Activated T-helper 1 cell treated with anti-CD3 and anti-CD28 coated beads, Interleukin-12 subunit alpha, Interleukin-12 subunit beta, Interleukin-2, Interleukin-4 antibody, amounts not matched to agents 30 ng/mL and 10 ng/mL and 1 ng/mL, durations not matched to agents 14 hours and 24 hours and 36 hours (primary cell): ENCODE results near the gene TRIM65. TPM values are rescaled to one million over a fixed set of nuclear protein-coding genes. Genes with fewer than 3 reads are reported as not detected.

Source experiments
- DNase-seq: peaks from one replicate; pipeline ENCODE4 v3.0.0; 2021; ENCODE audit warnings: low spot score
- H3K27ac Mint-ChIP-seq: one replicate; pipeline ENCODE4 v1.8.0; 2021; ENCODE audit warnings: mild to moderate bottlenecking, mixed read lengths
- H3K27me3 Mint-ChIP-seq: one replicate; pipeline ENCODE4 v1.8.0; 2022; ENCODE audit warnings: mild to moderate bottlenecking, moderate library complexity, mixed read lengths; ENCODE audit not compliant: insufficient read depth
- H3K36me3 Mint-ChIP-seq: one replicate; pipeline ENCODE4 v1.8.0; 2021; ENCODE audit warnings: low read depth, mixed read lengths
- H3K4me1 Mint-ChIP-seq: one replicate; pipeline ENCODE4 v1.8.0; 2021; ENCODE audit warnings: low read depth, mixed read lengths
- H3K4me3 Mint-ChIP-seq: one replicate; pipeline ENCODE4 v1.8.0; 2021; ENCODE audit warnings: mild to moderate bottlenecking, moderate library complexity, mixed read lengths
- H3K9me3 Mint-ChIP-seq: one replicate; pipeline ENCODE4 v1.8.0; 2021; ENCODE audit warnings: mixed read lengths
- intact Hi-C: fragments of 100-400 bp; cut with micrococcal nuclease; formaldehyde crosslinking; loops from one replicate; pipeline ENCODE4 v1.15.1; 2024
- total RNA-seq: library from RNA; stranded (reverse); gene quantifications from 2 replicates; pipeline ENCODE4 v1.2.3, GENCODE V29; 2022

The TRIM65 gene
- total RNA-seq, 1 donor from 2014 or later = 45.0 TPM

DNA sequence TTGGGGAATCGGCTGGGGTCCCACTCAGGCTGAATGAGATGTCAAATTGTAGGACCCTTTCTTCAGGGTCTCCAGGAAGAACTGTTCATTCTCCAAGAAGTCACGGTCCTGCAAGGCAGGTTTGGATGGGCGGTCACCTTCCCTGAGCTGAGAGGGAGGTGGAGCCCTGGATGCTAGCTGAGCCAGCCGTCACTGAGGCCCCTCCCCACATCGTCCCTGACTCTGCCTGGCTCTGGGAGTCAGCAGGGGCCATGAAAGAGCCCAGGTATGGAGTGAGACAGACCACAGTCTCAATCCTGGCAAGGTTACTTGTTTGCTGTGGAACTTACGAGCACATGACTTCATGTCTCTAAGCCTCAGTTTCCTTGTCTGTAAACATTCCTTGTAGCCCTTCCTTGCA lies 13.9 kb upstream of the TRIM65 start:
- Mint-ChIP-seq H3K27ac (no peak overlapping the region), H3K4me1 (peaks cover 8% of the 10 kb centered on the region), H3K4me3 (no peak overlapping the region), H3K9me3 (no peaks in the 10 kb centered on the region), H3K36me3 (no peaks in the 10 kb centered on the region), H3K27me3 (no peaks in the 10 kb centered on the region)
- intact Hi-C loops = no loop called here
- no peak for DNase-seq

DNA sequence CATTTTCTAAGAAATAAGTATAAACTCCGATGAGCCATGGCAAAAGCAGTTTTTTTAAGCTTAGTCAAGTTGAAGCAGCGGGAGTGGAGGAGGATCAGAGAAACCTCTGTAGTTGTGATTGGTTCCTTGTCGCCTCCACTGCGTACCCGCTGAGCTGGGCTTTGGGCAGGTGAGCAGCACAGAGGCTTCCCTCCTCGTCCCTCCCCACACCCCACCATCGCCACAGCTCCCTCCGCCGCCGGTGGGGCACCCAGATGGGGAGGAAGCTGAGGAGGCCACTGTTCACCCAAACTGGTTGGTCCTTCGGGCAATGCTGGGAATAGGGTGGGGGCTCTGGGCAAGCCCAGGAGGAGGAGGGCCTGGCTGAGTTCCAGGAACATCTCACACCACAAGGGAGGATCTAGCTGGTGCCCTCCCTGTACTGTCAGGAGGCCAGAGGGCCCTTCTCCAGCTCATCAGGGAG lies 13.1 kb upstream of the TRIM65 start:
- H3K4me1 Mint-ChIP-seq = peaks cover 8% of the 10 kb centered on the region
- no peak for DNase-seq
- no peaks in the 10 kb centered on the region for H3K36me3 Mint-ChIP-seq
- no peaks in the 10 kb centered on the region for H3K27me3 Mint-ChIP-seq
- no peaks in the 10 kb centered on the region for H3K9me3 Mint-ChIP-seq
- intact Hi-C loops = loop anchor here (10.0 kb wide), 1 partner anchor 365 kb away; no protein-coding TSS in a partner anchor
- H3K27ac Mint-ChIP-seq = no peak overlapping the region
- no peak overlapping the region for H3K4me3 Mint-ChIP-seq

GRCh38 chr17:75909051-75909811 lies 12.5 kb upstream of the TRIM65 start:
- no peak for DNase-seq
- intact Hi-C loops = loop anchor here (10.0 kb wide), 1 partner anchor 366 kb away; no protein-coding TSS in a partner anchor
- H3K4me3 Mint-ChIP-seq = no peak overlapping the region
- H3K36me3 Mint-ChIP-seq = no peaks in the 10 kb centered on the region
- H3K27ac Mint-ChIP-seq = no peak overlapping the region
- H3K4me1 Mint-ChIP-seq = peaks cover 8% of the 10 kb centered on the region
- no peaks in the 10 kb centered on the region for H3K27me3 Mint-ChIP-seq
- no peaks in the 10 kb centered on the region for H3K9me3 Mint-ChIP-seq

DNA sequence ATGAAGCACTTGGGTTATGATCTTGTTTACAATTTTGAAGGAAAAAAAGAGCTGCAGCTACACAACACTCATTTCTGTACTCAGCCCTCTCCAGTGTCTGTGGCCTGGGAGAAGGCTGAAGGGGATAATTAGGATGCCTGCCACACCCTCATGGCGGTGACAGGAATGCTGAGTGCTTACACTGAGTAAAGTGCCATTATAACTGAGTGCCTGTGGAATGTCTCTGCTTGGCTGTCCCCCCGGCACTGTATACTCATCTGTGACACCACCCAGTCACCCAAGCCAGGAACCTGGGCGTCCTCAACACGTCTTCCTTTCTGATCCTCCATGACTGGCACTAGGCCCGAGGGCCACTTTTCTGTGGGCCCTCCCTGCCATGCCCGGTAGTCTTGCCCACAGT lies 11.4 kb upstream of the TRIM65 start:
- peaks cover 12% of the 10 kb centered on the region for H3K4me1 Mint-ChIP-seq
- no peak overlapping the region for H3K27ac Mint-ChIP-seq
- no peak overlapping the region for H3K4me3 Mint-ChIP-seq
- no peaks in the 10 kb centered on the region for H3K36me3 Mint-ChIP-seq
- no peak for DNase-seq
- H3K27me3 Mint-ChIP-seq = no peaks in the 10 kb centered on the region
- H3K9me3 Mint-ChIP-seq = no peaks in the 10 kb centered on the region
- intact Hi-C loops = loop anchor here (10.0 kb wide), 1 partner anchor 367 kb away; no protein-coding TSS in a partner anchor

- peaks cover 12% of the 10 kb centered on the region for H3K4me1 Mint-ChIP-seq
- H3K27me3 Mint-ChIP-seq = no peaks in the 10 kb centered on the region
- H3K4me3 Mint-ChIP-seq = peak overlapping the region; percentile 70
- no peaks in the 10 kb centered on the region for H3K9me3 Mint-ChIP-seq
- H3K36me3 Mint-ChIP-seq = peaks cover 2% of the 10 kb centered on the region
- peak overlapping the region; percentile 50 for H3K27ac Mint-ChIP-seq
- no peak for DNase-seq
- intact Hi-C loops = loop anchor here (10.0 kb wide), 1 partner anchor 368 kb away; no protein-coding TSS in a partner anchor
These were observed 9.6 kb upstream of the TRIM65 start for GRCh38 chr17:75906143-75906884.

DNA sequence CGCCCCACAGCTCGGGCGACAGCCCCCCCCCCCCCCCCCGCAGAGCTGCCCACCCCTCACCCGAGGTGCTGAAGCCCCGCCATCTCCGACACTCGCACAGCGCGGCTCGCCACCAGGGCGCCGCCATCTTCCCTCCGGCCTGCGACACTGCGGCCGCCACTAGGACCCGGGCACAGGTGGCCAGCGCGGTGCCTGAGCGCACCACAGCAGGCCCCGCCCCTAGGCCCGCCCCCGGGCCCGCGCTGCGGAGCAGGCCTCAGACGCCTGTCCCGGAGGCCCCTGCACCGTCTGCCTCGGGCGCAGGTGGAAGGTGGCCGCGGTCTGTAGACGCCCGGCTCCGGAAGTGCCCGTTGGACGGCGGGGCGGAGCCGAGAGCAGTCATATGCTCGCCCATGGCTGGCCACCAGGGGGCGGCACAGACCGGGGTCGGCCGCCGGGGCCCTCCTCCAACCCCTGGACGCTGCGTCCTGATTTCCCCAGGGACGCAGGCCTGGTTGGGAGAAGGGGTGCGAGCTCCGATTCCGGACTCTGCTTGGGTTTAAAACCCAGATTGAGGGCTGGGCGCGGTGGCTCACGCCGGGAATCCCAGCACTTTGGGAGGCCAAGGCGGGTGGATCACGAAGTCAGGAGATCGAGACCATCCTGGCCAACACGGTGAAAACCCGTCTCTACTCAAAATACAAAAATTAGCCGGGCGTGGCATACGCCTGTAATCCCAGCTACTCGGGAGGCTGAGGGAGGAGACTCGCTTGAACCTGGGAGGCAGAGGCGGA lies 8.2 kb upstream of the TRIM65 start, which contains the start of gene MRPL38:
Gene MRPL38 (minus strand): TSS at position 136 of the 773 bp plus-strand sequence. CDS start 9 bp downstream, at position 127.
- peak; percentile 96 for DNase-seq
- peak within 1 kb of the TSS; percentile 99 for H3K4me3 Mint-ChIP-seq
- intact Hi-C loops = loop anchor here (1.0 to 10.0 kb wide), 9 partner anchors 9 to 394 kb away; partner anchors contain the start of genes ACOX1, FBF1, TEN1 and TRIM65
- H3K27me3 Mint-ChIP-seq = no peaks in the 10 kb centered on the region
- peaks cover 5% of the 10 kb centered on the region for H3K36me3 Mint-ChIP-seq
- peak within 1 kb of the TSS; percentile 84 for H3K27ac Mint-ChIP-seq
- H3K9me3 Mint-ChIP-seq = no peaks in the 10 kb centered on the region
- peaks cover 12% of the 10 kb centered on the region for H3K4me1 Mint-ChIP-seq

DNA sequence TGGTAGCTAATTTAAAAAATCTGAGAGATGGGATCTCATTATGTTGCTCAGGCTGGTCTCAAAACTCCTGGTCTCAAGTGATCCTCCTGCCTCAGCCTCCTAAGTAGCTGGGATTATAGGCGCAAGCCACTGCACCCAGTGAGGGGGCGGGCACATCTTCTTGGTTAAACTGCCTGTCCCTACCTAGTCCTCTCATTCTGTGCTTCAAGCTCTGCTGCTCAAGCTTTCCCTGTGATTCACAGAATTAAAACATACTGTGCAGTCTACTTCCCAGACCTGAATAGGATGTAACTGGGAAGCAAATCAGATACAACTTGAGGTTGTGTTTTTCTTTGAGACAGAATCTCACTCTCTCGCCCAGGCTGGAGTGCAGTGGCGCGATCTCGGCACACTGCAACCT lies 5.7 kb upstream of the TRIM65 start:
- Mint-ChIP-seq H3K4me1 (peaks cover 16% of the 10 kb centered on the region), H3K27ac (no peak overlapping the region), H3K9me3 (no peaks in the 10 kb centered on the region), H3K4me3 (no peak overlapping the region), H3K36me3 (peaks cover 11% of the 10 kb centered on the region), H3K27me3 (no peaks in the 10 kb centered on the region)
- intact Hi-C loops = loop anchor here (10.0 kb wide), 1 partner anchor 372 kb away; no protein-coding TSS in a partner anchor
- no peak for DNase-seq

GRCh38 chr17:75901727-75902126 lies 5.0 kb upstream of the TRIM65 start:
- no peak overlapping the region for H3K4me3 Mint-ChIP-seq

GRCh38 chr17:75900691-75901533 lies 4.2 kb upstream of the TRIM65 start:
- Mint-ChIP-seq H3K4me3 (no peak overlapping the region), H3K9me3 (no peaks in the 10 kb centered on the region), H3K36me3 (peaks cover 11% of the 10 kb centered on the region), H3K4me1 (peaks cover 12% of the 10 kb centered on the region), H3K27ac (no peak overlapping the region), H3K27me3 (no peaks in the 10 kb centered on the region)
- no peak for DNase-seq
- intact Hi-C loops = loop anchor here (10.0 kb wide), 1 partner anchor 374 kb away; no protein-coding TSS in a partner anchor

More at GRCh38 chr17:75901727-75902126, 5.0 kb upstream of the TRIM65 start:
- Mint-ChIP-seq H3K9me3 (no peaks in the 10 kb centered on the region), H3K27me3 (no peaks in the 10 kb centered on the region), H3K4me1 (peaks cover 19% of the 10 kb centered on the region), H3K36me3 (peaks cover 11% of the 10 kb centered on the region), H3K27ac (no peak overlapping the region)
- no peak for DNase-seq
- intact Hi-C loops = loop anchor here (10.0 kb wide), 1 partner anchor 373 kb away; no protein-coding TSS in a partner anchor

DNA sequence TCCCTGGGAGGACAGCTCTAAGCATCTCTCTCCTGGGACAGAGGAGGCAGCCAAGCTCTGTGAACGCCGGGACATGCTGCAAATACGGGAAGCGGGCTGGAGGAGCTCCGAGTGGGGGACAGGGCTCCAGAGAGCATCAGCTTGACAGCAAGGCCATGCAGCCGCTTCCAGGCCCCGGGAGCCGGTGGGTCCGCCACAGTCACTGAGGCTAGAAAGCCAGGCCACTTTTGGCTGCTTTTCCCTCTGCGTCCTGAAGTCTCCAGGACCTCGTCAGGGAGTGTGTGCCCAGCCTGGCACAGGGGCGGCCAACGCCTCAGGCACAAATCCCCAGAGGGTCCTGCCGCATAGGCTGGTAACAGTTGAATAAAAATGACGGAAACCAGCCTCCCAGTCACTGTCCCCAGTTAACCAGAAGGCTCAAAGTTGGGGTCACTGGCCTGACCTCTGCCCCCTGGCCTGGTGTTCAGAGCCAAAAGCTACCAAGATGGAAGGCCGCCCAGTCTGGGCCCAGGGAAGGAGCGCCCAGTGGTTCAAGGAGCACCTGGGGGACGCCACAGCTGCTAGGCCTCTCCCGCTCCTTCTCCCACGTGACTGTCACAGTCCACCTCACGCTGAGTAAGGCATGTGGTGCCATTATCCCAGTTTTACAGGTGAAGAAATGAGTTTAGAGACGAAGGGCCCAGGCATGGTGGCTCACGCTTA lies 3.2 kb upstream of the TRIM65 start:
- Mint-ChIP-seq H3K27ac (no peak overlapping the region), H3K9me3 (no peaks in the 10 kb centered on the region)

GRCh38 chr17:75899353-75899752 lies 2.6 kb upstream of the TRIM65 start:
- intact Hi-C loops = loop anchor here (5.0 kb wide), 1 partner anchor 122 kb away; a partner anchor contains a TSS

More for the DNA sequence above, 3.2 kb upstream of the TRIM65 start:
- intact Hi-C loops = loop anchor here (5.0 to 10.0 kb wide), 2 partner anchors 123 to 375 kb away; a partner anchor contains a TSS
- no peak overlapping the region for H3K4me3 Mint-ChIP-seq
- no peak for DNase-seq
- H3K4me1 Mint-ChIP-seq = peaks cover 20% of the 10 kb centered on the region
- H3K36me3 Mint-ChIP-seq = peaks cover 20% of the 10 kb centered on the region
- no peaks in the 10 kb centered on the region for H3K27me3 Mint-ChIP-seq

More at GRCh38 chr17:75899353-75899752, 2.6 kb upstream of the TRIM65 start:
- Mint-ChIP-seq H3K4me1 (peaks cover 22% of the 10 kb centered on the region), H3K9me3 (no peaks in the 10 kb centered on the region), H3K27ac (no peak overlapping the region), H3K4me3 (no peak overlapping the region), H3K36me3 (peaks cover 20% of the 10 kb centered on the region), H3K27me3 (no peaks in the 10 kb centered on the region)
- DNase-seq = no peak
